Smooth muscle cell of the brain vasculature (primary cell): Measurements from ENCODE around the gene CALHM6.
"Not testable (repeated sequence)": the region's sequence is repeated elsewhere in the genome, so short reads cannot be mapped to it uniquely, and the experiment has no call there.

Experiments
- DNase-seq: peaks from one replicate; pipeline ENCODE4 v3.0.0-alpha.2; 2012; ENCODE audit warnings: low read depth, low spot score

The CALHM6 gene

DNA sequence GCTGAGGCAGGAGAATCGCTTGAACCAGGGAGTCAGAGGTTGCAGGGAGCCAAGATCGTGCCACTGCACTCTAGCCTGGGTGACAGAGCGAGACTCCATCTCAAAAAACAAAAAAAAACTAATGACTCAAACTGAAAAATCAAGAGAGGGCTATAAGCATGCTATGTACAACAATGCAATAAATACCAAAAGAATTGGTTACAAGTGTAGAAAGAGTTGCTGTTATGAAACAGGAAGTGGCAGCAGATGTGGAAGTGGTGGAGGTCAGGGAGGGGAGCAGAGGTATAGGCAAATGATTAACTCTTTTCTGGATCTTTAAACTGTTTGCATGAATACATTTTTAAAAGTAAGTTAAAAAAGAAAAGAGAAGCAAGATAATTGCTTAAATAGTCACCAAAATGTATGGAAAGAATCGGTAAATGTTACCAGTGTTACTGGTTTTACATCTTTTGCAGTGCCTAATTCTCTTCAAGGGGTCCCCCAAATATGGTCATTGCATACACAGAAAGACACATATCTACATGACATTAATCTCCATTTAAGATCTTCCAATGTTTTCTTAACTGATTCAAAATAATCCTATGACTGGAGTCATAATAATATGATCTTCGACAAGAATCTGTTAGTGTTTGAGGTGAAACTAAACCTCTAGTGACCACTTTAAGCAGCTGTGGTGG is 15.0 kb downstream of the CALHM6 start:
- DNase-seq, result no peak

DNA sequence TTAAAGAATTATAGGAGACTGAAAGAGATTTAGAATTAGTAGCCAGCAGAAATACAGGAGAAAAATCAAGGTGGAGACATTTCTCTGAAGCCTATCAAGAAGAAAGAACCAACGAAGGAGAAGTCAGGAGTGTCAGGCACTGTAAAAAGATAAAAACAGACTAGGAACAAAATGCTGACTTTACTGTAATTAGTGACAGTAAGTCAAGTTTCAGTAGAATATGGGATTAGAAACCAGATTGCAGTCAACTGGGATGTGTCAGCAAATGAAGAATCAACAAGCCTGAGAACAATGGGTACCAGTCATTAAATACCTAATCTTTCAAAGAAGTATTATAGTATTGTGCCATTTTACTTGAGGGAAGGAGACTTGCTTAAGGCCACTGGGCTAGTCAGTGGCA is 21.6 kb downstream of the CALHM6 start:
- no peak for DNase-seq

DNA sequence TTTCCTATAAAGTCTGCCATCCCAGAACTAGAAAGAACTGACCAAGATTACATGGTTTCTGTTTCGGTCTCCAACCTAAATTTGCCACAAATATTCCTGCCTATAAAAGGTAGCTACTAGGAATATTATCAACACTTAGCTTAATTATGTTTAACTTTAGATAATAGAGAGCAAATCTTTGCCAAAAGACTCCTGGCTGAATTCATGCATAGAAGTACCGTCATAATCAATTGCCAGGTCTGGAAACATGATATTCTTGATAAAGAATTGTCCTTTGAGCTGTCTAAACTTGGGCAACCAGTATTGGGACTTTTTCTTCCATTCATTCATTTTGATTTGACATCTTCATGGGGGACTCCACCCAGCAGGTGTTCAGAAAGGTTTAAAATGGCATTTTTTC is 22.4 kb downstream of the CALHM6 start:
- DNase-seq, result no peak

DNA sequence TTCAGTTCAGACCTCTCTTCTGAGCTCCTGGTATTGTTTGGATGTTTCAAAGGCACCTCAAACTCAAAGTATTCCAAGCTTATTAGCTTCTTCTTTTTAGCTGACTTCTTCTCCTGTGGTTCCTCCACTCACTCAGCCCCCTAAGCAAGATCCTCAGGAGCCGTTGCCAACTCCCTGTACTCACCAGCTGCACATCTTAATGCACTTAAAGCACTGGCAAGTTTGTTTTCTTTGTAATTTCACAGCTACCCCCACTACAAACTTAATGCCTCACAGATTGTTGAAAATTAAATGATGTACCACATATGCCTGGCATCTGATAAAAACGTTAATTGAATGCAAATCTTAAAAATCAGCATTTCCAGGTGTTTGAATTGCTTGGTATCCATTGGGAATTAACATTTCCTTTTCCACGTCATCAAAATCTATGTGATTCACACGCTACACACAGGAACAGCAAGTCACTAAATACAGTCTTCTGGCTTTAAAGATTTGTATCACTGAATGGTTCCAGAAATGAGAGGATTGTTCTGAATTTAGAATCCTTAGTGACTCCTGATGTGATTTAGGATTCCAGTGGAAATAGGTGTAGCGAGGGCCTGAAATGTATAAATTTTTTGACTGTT is 24.5 kb downstream of the CALHM6 start:
- no peak for DNase-seq

GRCh38 chr6:116491610-116492330 is 30.6 kb downstream of the CALHM6 start:
- no peak for DNase-seq

DNA sequence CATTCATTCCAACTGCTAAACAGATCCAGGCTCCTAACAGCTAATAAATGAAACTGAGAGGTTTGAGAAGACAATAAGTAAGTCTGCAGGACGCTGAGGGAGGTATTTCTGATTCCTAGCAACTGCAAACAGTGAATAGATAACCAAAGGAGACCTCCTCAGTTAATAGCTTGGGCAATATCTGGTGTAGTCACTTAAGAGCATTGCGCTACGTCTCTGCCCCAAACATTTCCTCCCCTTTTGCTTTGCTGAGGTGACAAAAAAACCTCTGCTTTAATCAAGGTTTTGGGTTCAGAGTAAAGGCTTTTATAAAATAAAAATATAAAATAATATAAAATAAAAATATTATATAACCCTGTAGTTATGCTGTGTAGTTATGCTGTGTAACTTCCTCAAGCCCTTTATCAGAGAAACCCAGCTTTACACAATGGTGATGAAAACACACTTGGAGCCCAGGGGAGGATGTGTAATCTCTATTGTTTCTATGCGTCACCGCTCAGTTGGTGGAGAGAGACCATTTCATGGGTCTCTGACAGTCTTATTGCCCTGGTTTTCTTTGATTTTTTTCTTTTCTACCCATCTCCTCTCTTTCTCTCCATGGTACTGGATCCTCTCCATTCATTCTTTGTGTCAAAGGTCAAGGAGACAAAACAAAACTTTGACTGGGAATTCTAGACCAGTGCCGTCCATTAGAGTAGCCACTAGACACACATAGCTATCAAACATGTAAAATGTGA is 31.3 kb downstream of the CALHM6 start:
- DNase-seq, result no peak

DNA sequence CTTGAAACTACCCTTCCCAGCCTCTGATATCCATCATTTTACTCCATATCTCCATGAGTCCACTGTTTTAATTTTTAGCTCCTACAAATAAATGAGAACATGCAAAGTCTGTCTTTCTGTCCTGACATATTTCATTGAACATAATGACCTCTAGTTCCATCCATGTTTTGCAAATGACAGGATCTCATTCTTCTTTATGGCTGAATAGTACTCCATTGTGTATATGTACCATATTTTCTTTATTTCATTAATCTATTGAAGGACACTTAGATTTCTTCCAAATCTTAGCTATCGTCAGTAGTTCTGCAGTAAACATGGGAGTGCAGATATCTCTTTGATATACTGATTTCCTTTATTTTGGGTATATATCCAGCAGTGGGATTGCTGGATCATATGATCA is 34.0 kb downstream of the CALHM6 start:
- not testable (repeated sequence) for DNase-seq

GRCh38 chr6:116497113-116497676 is 36.0 kb downstream of the CALHM6 start:
- DNase-seq, result no peak

GRCh38 chr6:116500969-116501433 is 39.8 kb downstream of the CALHM6 start:
- no peak for DNase-seq

DNA sequence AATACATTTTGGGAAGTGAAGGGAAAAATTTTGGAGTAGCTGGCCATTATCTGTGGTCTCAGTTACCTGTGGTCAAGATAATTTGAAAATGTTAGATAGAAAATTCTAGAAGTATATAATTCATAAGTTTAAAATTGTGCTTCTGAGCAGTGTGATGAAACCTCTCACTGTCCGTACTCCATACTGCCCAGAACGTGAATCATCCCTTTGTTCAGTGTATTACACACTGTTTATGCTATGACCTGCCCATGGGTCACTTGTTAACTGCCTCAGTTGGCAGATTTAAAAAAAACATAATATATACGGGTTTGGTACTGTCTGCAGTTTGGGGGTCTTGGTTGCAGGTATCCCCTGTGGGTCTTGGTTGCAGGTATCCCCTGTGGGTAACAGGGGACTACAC is 46.1 kb downstream of the CALHM6 start:
- no peak for DNase-seq

DNA sequence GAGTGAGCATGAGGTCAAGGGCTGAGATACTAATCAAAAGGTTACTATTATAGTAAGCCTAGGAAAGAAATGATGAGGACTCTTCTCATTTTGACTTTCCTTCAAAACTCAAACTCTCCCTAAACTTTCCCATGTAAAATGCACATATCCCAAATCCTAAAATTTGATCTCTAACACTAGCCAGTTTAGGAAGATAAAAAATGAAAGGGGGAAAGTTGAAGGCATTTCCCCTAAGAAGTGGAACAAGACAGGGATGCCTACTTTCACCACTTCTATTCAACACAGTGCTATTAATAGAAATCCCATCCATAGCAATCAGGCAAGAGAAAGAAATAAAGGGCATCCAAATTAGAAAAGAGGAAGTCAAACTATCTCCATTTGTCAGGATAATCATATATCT is 47.4 kb downstream of the CALHM6 start:
- DNase-seq, result no peak

DNA sequence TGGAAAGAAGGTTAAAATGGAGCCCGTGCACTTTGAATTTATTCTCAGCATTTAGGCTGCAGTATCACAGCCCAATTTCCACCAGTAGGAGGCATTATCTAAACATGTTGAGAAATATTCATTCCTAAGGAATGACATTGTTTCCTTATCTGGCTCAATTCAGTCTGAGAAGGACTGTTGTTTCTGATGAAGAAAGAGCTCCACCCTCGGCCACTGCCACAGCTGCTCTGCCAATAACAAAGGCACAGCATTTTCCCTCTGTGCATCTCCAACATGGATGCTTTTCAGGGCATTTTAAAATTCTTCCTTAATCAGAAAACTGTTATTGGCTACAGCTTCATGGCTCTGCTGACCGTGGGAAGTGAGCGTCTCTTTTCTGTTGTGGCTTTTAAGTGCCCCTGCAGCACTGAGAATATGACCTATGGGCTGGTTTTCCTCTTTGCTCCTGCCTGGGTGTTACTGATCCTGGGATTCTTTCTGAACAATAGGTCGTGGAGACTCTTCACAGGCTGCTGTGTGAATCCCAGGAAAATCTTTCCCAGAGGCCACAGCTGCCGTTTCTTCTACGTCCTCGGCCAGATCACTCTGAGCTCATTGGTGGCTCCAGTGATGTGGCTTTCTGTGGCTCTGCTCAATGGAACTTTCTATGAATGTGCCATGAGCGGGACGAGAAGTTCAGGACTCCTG is 50.4 kb downstream of the CALHM6 start, which contains the start of gene CALHM5:
TSS of gene CALHM5 (plus strand) at position 216 of the 687 bp plus-strand sequence. CDS start at position 274, 58 bp downstream.
- DNase-seq, result peak; percentile 73

- DNase-seq, result no peak
These were observed 51.0 kb downstream of the CALHM6 start for GRCh38 chr6:116512111-116512559.

- DNase-seq, result no peak
These were observed 51.6 kb downstream of the CALHM6 start for GRCh38 chr6:116512734-116513133.
